ENCODE data around the gene SIVA1.

- TF ChIP-seq EP300 (IDR thresholded peaks at IDR 0.05; ENCODE audit: low read depth) (no peak), CTCF (IDR thresholded peaks at IDR 0.05) (no peak), POLR2A (IDR thresholded peaks at IDR 0.05) (no peak)
These were observed 17.2 kb downstream of the SIVA1 start for GRCh38 chr14:104770072-104770579.

All from transverse colon (tissue), 3 donors.